ENCODE results near the gene KCNE2.

The KCNE2 gene

DNA sequence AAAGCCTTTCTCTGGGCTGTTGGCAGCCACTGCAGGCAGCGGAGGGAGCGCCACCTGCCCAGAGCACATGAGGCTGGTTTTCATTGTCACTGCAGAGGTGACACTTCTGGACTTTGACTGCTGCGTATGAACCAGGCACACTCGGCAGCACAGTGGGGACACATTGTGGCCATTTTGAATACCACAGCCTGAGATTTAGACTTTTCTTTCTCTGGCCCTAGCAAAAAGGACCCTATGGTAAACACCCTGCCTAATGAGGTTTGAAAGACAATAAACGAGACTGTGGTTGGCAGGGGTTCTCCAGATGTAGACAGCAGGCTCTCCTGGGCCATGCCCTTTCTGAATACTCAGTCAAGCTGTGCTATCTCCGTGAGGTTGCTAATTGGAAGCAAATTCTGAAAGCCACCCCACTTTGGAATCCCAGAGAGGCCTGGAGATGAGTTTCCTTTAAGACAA lies 12.0 kb upstream of the KCNE2 start:
- DNase-seq (ENCODE audit: low read depth), result peak; percentile 85
- TF ChIP-seq, protein P1, sequence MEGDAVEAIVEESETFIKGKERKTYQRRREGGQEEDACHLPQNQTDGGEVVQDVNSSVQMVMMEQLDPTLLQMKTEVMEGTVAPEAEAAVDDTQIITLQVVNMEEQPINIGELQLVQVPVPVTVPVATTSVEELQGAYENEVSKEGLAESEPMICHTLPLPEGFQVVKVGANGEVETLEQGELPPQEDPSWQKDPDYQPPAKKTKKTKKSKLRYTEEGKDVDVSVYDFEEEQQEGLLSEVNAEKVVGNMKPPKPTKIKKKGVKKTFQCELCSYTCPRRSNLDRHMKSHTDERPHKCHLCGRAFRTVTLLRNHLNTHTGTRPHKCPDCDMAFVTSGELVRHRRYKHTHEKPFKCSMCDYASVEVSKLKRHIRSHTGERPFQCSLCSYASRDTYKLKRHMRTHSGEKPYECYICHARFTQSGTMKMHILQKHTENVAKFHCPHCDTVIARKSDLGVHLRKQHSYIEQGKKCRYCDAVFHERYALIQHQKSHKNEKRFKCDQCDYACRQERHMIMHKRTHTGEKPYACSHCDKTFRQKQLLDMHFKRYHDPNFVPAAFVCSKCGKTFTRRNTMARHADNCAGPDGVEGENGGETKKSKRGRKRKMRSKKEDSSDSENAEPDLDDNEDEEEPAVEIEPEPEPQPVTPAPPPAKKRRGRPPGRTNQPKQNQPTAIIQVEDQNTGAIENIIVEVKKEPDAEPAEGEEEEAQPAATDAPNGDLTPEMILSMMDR (IDR thresholded peaks at IDR 0.05; ENCODE audit: insufficient read depth, low read depth, low read length, missing control alignments), result peak; percentile 67
- H3K4me3 ChIP-seq (ENCODE audit: low read depth, low read length), result no peak overlapping the region

DNA sequence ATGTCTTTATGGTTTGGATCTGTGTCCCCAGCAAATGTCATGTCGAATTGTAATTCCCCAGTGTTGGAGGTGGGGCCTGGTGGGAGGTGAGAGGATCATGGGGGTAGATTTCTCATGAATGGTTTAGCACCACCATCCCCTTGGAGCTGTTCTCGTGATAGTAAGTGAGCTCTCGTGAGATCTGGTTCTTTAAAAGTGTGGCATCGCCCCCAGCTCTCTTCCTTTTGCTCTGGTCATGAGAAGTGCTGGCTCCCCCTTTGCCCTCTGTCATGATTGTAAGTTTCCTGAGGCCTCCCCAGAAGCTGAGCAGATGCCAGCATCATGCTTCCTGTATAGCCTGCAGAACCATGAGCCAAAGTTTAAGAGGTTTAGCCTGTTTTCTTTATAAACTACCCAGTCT lies 11.2 kb upstream of the KCNE2 start:
- no peak for DNase-seq (ENCODE audit: low read depth)
- TF ChIP-seq, protein P1 (IDR thresholded peaks at IDR 0.05; ENCODE audit: insufficient read depth, low read depth, low read length, missing control alignments), result no peak
- H3K4me3 ChIP-seq (ENCODE audit: low read depth, low read length), result no peak overlapping the region

DNA sequence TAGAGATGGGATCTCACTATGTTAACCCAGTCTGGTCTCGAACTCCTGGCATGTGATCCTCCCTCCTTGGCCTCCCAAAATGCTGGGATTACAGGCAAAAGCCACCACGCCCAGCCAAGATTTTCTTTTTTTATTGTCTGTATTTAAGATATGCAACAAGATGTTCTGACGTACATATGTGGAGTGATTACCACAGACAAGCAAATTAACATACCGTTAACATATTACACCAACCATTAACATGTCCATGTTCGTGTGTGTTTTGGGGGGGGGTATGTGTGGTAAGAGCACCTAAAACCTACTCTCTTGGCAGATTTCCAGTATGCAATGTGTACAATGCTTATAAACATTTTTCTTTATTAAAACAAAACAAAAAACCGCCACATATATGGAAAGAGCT lies 10.6 kb upstream of the KCNE2 start:
- no peak overlapping the region for H3K4me3 ChIP-seq (ENCODE audit: low read depth, low read length)
- no peak for DNase-seq (ENCODE audit: low read depth)
- TF ChIP-seq, protein P1 (IDR thresholded peaks at IDR 0.05; ENCODE audit: insufficient read depth, low read depth, low read length, missing control alignments), result no peak

DNA sequence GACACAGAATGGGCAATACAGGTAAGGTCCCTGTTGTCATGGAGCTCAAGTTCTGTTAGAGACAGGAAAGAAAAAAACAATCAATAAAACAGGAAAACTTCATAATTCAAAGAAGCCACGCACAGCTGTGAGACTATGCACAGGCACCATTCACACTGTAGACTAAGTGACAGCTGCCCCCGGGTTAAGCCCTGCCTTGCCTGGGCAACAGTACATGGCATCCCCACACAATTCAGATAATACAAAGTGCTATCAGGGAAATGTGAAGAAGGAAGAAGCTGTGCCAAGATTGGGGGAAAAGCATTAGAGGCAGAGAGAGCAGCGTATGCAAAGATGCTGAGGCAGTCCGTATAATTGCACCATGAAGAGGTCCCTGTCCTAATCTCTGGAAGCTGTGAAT lies 9.0 kb upstream of the KCNE2 start:
- DNase-seq (ENCODE audit: low read depth), result no peak
- TF ChIP-seq, protein P1 (IDR thresholded peaks at IDR 0.05; ENCODE audit: insufficient read depth, low read depth, low read length, missing control alignments), result no peak
- no peak overlapping the region for H3K4me3 ChIP-seq (ENCODE audit: low read depth, low read length)

DNA sequence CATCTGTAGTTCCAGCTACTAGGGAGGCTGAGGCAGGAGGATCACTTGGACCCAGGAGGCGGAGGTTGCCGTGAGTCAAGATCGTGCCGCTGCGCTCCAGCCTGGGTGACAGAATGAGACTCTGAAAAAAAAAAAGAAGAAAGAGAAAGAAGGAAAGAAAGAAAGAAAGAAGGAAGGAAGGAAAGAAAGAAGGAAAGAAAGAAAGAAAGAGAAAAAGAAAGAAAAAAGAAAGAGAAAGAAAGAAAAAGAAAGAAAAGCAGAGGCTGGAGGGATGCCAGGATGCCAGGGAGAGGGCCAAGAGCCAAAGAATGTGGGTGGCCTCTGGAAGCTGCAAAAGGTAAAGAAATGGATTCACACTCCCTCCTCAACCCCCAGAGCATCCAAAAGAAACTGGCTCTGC lies 8.2 kb upstream of the KCNE2 start:
- DNase-seq (ENCODE audit: low read depth), result no peak
- H3K4me3 ChIP-seq (ENCODE audit: low read depth, low read length), result no peak overlapping the region
- TF ChIP-seq, protein P1 (IDR thresholded peaks at IDR 0.05; ENCODE audit: insufficient read depth, low read depth, low read length, missing control alignments), result no peak

DNA sequence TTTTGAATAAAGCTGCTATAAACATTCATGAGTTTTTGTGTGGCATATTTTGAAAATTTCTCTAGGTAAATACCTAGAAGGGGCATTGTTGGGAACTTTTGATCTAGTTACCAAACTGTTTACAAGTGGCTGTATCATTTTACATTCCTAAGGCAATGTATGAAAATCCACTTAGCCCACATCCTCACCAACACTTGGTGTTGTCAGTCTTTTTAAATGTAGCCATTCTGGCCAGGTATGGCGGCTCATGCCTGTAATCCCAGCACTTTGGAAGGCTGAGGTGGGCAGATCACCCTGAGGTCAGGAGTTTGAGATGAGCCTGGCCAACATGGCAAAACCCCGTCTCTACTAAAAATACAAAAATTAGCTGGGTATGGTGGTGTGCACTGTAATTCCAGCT lies 5.9 kb upstream of the KCNE2 start:
- DNase-seq (ENCODE audit: low read depth), result no peak
- H3K4me3 ChIP-seq (ENCODE audit: low read depth, low read length), result no peak overlapping the region
- TF ChIP-seq, protein P1 (IDR thresholded peaks at IDR 0.05; ENCODE audit: insufficient read depth, low read depth, low read length, missing control alignments), result no peak

DNA sequence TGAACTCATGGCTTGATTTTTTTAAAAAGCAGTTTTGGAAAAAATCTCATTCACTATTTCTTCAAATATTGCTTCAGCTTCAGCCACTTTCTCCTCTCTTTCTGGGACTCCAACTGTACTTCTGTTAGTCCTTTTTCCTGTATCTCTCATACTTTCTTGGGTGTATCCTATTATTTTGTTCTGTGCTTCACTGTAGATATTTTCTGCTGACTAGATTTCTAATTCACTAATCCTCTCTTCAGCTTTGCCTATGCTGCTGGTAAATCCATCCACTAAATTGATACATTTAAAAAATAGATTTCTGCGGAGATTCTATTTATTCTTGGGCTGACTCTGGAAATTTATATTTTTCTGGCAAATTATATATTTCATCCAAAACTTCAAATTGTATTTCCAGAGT lies 4.9 kb upstream of the KCNE2 start:
- no peak for DNase-seq (ENCODE audit: low read depth)
- TF ChIP-seq, protein P1 (IDR thresholded peaks at IDR 0.05; ENCODE audit: insufficient read depth, low read depth, low read length, missing control alignments), result no peak
- no peak overlapping the region for H3K4me3 ChIP-seq (ENCODE audit: low read depth, low read length)
